GM19351 (cell line): ENCODE results near the gene PSMB2.
A peak's percentile ranks its signal among the peaks of the same experiment; 100 is the strongest.
"Not testable (repeated sequence)": the region's sequence is repeated elsewhere in the genome, so short reads cannot be mapped to it uniquely, and the experiment has no call there.

Experiments used
- ATAC-seq: cut with Tn5 transposase; IDR thresholded peaks from one replicate; pipeline ENCODE4 v1.9.1; 2021; ENCODE audit warnings: mild to moderate bottlenecking, moderate library complexity; ENCODE audit not compliant: unreplicated experiment

PSMB2 gene

DNA sequence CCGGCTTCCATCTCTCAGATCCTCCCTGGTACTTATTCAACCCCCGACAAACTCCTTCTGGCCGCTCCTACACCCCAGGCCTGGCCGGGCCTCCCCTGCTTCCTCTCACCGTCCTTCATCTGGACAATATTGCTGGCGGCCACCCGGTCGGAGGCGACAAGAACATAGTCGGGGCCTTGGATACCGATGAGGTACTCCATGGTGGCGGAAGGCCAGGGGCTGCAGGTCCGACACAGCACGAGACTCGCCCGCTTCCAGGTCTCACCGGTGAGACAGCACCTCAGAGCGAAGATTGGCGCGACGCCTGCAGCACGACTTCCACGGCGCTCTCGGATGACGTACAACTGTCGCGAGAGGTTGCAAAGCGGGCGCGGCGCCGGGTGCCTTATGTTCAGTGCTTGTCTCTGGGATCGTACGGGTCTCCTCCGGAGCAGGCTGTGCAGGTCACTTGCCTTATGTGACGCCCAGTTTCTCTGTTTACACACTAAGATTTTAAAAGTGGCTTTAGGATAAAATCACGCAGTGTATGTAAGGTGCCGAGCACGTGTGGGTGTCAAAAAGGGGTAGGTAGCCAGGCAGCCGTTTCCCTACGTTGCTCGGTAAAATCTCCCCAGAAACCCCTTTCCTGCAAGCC, at the start of gene PSMB2:
Gene PSMB2, minus strand, starts transcription at position 294 of the 634 bp plus-strand sequence. Its CDS starts 94 bp downstream, at position 200.
- ATAC-seq = peak; percentile 84

DNA sequence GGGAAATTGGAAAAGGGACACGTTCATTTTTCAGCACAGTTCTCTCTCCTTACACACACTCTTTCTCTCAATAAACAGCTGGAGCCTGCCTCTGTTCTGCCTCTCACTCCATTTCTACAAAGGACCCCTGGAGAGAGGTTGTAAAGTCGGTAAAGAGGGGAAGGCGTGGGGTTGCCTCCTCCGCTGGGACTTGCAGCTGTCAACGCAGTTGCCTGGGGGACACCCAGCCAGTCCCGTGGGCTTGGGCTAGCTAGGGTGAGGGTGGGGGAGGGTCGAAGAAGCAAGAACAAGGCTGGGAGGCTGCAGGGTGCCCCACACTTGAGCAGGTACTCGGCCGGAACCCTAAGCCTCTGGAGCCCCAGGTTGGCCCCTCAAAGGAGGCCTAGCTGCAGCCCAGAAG, 49.8 kb upstream of the PSMB2 start:
- no peak for ATAC-seq

DNA sequence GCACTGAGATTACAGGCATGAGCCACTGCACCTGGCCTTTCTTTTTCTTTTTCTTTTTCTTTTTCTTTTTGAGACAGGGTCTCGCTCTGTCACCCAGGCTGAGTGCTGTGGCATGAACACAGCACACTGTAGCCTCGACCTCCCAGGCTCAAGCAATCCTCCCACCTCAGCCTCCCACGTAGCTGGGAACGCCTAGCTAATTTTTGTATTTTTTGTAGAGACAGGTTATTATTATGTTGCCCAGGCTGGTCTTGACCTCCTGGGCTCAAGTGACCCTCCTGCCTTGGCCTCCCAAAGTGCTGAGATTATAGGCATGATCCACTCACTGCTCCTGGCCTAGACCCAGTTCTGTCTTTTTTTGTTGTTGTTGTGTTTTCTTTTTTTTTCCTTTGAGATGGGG, 48.8 kb upstream of the PSMB2 start:
- not testable (repeated sequence) for ATAC-seq

DNA sequence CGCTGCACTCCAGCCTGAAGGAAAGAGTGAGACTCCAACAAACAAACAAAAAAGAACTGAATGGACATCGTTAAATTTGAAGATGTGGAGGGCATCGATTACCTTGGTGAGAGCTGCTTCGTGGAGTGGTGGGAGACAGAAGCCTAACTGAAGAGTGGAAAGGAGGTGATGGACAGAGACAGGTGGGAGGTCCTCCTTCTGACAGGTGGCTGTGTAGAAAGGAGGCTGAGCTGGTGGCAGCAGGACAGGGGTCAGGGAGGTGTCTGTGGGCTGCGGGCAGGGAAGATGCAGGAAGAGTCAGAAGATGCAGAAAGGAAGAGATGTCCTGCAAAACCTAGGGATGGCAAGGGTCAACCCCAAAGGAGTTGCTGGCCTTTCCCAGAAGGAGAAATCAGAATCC, 46.8 kb upstream of the PSMB2 start:
- ATAC-seq = no peak

DNA sequence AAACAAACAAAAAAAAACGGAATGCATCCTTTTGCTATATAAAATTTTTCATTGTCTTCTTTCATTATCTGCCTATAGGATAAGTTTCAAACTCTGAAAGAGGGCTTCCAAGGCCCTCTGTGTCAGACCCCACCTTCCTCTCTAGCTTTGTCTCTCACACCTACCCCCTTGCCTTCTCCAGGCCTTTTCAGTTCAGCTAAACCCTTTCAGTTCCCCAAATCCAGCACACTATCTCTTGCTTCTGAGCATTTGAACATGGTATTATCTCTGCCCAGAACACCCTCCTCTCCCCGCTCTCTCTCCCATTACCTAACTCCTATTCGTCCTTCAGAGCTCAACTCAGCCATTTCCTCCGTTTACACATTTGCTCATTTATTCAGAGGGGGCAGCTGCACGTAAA, 41.7 kb upstream of the PSMB2 start:
- ATAC-seq = no peak

DNA sequence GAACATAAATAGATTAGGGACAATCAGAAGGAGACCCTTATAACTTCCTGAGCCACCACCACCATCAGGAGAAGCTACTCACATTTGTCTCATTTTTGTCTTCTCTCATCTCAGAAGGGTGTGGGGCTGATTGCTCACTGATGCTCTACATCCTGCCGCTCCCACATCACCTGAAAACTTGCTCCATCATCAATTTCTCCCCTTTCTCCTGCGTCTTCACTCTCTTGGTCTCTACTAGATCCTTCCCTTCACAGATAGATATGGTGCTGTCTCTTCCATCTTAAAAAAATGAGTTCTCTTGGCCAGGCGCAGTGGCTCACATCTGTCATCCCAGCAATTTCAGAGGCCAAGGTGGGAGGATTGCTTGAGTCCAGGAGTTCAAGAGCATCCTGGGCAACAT, 38.9 kb upstream of the PSMB2 start:
- no peak for ATAC-seq

DNA sequence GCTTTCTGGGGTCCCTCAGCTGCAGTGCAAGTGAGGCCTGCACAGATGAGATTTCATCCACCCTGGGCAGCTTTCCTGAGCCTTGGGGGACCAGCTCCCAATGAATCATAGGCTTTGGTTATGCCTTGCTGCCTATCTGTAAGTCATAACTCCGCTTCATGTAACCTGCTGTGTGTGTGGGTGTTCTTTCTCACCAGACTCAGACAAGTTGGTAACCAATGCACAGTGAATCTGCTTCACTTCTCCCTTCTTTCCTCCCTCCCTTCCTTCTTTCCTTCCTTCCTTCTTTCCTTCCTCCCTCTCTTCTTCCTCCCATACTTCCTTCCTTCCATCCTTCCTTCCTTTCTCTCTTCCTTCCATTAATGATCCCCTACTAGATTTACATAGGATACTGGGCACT, 34.4 kb upstream of the PSMB2 start:
- no peak for ATAC-seq

DNA sequence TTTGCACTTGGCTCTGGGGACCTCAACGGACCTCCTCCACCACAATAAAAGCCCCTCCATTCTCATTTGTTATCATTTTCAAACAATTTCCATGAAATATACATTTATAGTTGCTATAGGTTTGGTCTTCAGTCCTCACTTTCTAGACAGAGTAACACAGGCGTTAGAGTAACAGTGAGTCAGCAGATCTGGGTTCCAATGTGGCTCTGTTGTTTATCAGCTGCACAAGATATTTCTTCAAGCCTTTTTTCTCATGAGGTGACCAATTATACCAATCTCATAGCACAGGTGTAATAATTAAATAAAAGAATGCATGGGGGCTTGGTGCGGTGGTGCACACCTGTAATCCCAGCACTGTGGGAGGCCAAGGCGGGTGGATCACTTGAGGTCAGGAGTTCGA, 32.8 kb upstream of the PSMB2 start:
- ATAC-seq = no peak

DNA sequence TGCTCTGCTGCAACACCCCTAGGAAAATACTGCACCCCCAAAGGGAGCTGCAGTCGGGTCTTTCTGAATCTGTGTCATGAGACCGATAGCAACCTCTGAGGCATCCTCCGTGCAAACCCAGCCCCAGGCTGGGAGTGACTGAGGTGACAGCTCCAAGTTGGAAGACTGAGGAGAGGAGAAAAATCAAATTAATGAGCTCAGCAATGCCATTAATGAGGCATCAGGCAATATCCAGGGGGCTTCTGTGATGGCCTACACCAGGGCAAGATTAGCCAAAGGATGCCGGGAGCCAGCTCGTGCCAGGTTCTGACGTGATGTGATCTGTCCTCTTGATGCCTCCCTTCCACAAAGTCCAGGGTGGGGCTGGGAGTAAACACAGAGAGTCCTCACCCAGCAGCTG, 30.8 kb upstream of the PSMB2 start:
- no peak for ATAC-seq

DNA sequence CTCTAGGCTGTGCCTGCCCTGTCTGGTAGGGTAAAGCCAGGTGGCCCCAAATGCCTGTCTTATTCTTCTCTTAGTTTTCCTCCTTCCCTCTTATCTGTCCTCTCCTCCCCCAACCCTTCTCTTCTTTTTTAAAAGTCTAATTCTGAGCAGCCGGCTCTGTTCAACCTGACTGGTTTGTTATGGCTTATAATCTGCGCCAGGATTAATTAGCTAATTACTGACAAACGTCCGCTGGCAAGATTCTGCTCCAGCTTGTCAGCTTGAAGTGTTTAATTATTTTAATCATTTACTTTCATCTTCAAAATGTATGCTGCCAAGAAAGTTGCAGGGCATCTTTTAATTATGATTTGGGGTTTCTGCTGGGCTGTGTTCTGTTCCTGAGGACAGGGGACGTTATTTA, 27.2 kb upstream of the PSMB2 start:
- ATAC-seq = no peak

DNA sequence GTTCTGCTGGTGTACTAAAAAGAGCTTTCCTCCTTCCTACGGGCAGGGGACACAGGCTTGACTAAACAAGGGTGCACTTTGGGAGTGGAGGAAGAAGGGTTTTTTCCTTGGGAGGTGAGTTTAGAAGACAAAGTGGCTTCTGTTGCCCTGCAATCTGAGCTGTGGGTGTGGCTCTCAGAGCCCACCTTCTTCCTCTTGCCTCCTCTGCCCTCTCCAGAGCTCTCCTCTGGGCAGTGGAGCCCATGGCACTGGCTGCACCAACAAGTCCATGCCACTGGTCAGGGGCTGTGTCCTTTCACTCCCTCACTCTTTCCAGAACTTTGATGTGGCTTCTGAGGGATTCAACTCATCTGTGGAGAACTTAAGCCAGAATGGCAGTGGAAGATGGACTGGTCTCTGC, 25.6 kb upstream of the PSMB2 start:
- no peak for ATAC-seq

DNA sequence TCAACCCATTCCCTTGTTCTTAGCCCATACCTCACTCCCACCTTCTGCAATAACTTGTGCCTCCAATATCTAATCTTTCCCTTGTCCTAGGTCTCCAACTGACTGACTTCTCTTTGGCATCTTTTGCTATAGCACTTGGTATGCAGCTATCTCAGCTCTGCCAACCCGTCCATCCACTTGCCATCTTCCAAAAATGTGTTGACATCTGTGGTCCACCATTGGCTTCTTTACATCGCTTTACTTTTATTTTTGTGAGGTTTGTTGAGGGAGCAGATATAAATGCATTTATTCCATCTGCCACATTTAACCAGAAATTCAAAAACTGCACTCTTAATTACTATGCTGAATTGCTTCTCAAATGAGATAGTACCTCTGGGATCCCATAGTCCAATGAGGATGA, 24.9 kb upstream of the PSMB2 start:
- no peak for ATAC-seq

DNA sequence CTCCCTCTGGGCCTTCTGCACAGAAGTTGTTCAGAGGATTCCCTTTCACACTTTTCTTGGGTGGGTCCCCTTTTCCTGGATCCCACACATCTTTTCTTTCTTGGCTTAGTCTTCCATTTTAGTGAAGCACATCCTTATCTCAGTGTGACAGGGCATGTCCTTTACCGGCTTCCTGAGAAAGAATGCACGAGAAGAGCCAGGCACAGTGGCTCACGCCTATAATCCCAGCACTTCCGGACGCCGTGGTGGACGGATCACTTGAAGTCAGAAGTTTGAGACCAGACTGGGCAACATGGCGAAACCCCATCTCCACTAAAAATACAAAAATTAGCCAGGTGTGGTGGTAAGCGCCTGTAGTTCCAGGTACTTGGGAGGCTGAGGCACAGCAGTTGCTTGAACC, 22.1 kb upstream of the PSMB2 start:
- ATAC-seq = no peak

DNA sequence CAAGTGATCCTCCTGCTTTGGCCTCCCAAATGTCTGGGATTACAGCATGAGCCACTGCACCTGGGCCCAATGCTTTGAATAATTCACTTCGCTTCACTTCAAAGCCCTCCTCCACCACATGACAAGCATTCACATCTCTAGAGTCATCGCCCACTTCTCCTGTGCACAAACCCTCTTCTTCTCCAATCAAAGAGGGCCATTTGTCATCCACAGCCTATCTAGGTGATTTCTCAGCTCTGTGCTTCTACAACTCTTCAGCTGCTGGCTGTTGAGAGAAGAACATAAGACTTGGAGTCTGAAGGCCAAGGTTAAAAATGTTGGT, 20.1 kb upstream of the PSMB2 start:
- no peak for ATAC-seq

DNA sequence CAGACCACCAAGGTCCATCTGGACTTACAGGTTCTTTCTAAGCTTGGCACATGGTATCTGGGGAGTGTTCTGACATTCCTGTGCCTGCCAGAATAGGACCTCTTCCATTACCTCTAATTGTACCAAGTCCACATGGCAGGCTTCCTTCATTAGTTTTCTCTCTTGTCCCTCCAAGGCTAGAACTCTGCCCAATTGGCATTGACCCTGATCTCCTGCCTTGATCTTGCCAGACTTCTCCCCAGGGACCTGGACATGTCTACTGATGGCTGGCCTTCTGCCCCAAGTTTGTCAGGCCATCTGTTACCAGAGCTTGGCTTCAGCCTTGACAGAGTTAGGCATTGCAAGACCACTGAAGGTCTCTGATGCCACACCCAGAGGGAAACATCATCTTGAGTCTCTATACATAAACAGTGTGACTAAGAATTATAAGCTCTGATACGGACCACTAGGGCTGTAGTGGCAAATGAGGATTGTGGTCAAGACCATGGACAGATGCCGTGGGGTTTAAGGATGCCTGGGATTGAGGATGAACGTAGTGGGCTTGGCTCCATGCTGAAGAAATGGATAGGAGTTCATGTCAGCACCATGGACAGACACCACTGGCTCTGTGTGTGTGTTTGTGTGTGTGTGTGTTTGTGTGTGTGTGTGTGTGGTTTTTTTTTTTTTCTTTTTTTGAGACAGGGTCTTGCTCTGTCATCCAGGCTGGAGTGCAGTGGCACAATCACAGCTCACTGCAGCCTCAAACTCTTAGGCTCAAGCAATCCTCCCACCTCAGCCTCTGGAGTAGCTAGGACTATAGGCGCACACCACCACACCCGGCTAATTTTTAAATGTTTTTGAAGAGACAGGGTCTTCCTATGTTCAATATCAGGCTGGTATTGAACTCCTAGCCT, 19.5 kb upstream of the PSMB2 start:
- no peak for ATAC-seq

DNA sequence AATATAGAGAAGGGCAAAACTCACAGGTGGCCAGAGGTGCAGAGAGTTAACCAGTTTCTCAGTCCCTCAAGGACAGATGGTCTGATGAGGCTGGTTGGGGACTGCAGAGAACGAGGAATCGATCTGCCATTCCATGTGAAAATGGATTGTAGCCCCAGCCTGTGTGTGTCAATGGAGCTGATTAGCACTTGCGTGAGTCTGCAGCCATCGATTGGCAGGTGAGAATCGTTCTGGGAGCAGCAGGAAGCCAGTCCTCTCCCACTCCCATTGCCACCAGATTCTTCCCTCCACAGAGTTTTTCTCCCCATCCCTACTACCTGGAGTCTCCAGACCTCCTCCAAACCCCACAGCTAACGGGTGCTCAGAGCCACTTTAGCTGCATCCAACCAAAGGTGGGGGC, 18.3 kb upstream of the PSMB2 start:
- ATAC-seq = no peak

DNA sequence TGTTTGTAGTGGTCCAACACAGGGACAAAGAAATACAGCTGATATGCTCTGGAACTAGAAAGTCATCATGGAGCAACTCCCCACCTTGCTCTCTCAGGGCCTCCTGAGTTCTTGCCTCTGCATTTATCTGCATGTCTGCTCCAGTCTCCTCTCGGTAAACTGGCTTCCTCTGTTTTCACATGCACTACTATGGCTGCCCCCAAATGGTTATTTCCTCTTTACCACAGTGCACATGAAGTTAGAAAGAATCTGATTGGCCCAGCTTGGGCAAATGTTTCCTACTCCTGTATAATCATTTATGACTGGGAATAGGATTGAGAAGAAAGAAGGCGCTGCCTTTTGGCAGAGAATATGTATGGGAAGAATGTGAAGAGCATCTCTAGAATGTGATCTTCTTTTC, 16.5 kb upstream of the PSMB2 start:
- ATAC-seq = no peak

DNA sequence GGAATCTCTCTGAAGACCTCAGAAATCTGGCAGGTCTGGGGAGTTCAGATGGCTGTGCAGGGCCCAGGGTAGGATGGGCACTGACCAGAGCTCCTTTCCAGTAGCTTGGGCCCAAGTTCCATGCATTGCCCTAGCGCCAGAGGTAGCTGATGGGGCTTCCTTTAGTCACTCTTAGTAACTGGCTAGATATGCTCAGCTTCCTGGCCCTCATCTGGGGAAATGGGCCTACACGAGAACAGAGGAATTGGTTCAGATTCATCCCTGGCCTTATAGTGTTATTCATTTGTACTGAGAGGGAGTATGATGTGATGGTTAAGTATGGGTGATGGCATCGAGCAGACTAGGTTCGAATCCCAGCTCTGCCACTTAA, 15.5 kb upstream of the PSMB2 start:
- no peak for ATAC-seq

DNA sequence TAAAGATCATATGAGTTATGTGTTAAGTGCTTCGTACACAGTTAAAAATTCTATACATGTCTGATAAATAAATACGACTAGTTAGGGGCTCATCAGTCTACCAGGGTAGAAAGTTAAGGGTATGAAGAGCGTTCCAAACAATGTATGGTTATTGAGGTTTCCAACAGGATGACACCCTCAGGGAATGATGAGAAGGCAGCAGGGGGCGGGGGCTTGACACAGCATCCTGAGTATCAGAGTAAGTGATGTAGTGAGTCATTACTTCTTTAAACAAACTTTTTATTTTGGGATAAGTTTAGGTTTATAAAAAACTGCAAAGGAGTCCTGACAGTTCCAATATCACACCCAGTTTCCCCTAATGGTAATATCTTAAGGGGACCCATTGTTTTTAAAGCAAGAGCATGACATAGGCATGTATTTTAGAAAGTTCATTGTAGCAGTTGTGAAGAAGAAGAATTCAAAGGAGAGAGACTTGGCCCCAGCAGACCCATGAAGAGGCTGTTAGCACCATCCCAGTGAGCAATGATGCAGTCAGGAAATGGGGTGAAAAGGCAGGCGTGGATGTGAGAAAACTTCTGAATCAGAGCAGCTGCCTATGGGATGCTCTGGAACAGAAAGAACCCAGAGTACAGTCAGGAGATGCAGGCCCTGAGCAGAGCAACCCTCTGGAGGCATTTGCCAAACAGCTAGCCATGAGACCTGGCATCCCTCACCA, 15.0 kb upstream of the PSMB2 start:
- no peak for ATAC-seq

DNA sequence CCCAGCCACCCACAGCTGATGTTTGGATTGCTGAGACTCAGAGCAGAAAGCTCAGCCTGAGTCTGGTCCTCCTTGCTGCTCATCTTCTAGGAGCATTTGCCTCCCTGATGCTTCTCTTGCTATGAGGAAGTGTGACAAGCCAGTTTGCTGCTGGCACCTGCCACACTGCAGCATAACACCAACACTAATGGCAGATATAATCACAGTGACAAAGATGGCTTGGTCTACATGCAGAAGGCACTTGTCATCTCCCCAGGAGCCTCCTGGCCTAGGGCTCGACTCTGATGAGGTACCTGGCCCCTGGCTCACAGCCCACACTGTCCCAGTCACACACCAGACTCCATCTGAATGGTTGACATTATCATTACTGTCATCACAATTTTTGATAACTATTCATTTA, 13.9 kb upstream of the PSMB2 start:
- no peak for ATAC-seq

DNA sequence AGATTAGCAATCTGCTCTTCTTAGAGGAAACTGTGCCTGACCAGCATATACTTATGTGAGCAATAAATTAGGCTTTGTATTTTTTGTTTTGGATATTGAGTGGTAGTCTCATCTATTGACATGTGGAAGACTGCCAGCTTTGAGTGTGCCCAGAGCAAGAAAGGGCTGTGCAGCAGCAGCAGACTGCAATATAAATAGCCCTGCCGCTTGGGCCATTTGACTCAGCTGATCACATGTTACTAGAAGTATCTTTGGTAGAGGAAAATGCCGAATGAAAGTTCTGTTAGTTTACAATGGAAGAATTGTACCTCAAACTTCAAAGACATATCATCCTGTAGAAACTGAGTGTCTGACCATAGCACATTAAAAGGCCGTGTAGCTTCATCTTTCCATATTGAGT, 9.1 kb upstream of the PSMB2 start:
- no peak for ATAC-seq

DNA sequence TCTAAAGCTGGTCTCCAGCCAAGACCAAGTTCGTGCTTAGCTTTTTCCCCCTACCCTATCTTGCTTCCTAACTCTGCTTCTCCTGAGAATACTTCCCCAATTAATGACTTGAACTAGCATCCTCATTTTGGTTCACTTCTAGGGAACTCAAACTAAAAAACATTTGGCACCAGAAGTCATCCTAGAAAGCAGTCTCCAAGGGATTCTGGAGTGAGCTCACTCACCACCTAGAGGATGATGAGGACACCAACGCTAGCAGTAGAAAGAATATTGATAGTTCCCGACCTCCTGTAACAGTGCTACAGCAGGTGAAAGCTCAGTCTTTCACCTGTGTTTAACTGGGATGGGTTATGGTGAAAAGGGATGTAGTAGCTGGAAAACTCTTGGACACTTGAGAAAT, 4.7 kb upstream of the PSMB2 start:
- ATAC-seq = no peak
